Fibroblast of lung (primary cell): ENCODE data around the gene SLC16A10.

ENCODE experiments used
- CTCF ChIP-seq, 2 donors: IDR thresholded peaks in 1 of 2; conservative IDR thresholded peaks in 1 of 2; 1 replicate in 1 of 2; 2 replicates in 1 of 2; pipeline ENCODE4 v1.5.1; 2011 to 2012; ENCODE audit warnings: low read length in 2 of 2, control low read depth in 1 of 2, inconsistent platforms in 1 of 2, low read depth in 1 of 2, mild to moderate bottlenecking in 1 of 2
- EZH2 ChIP-seq: IDR thresholded peaks from 2 replicates; pipeline ENCODE4 v1.5.1; 2012; ENCODE audit warnings: low read length, control low read depth, mild to moderate bottlenecking; ENCODE audit errors: missing control alignments

GRCh38 chr6:111068866-111069234, 18.5 kb upstream of the SLC16A10 start:
- TF ChIP-seq CTCF (conservative IDR thresholded peaks at IDR 0.05 in 1 of 2, IDR thresholded peaks at IDR 0.05 in 1 of 2; ENCODE audit: low read depth in 1 of 2, low read length in 2 of 2), result no peak
- TF ChIP-seq EZH2, result no peak
